RKO (cell line): Measurements from ENCODE around the gene ZNF232.
"Not testable (repeated sequence)": the region's sequence is repeated elsewhere in the genome, so short reads cannot be mapped to it uniquely, and the experiment has no call there.

ENCODE experiments used
- DNase-seq: peaks from one replicate; pipeline ENCODE4 v3.0.0-alpha.2; 2016; ENCODE audit warnings: low spot score

The ZNF232 gene

GRCh38 chr17:5111402-5112204 is at the start of gene ZNF232:
ZNF232 (minus strand) TSS chr17:5111878; CDS start chr17:5111822, 56 bp downstream.
- DNase-seq, result peak; percentile 96

- DNase-seq, result not testable (repeated sequence)
Measured at GRCh38 chr17:5160702-5161101, 49.0 kb upstream of the ZNF232 start.

GRCh38 chr17:5146122-5146521 is 34.4 kb upstream of the ZNF232 start:
- DNase-seq, result not testable (repeated sequence)

GRCh38 chr17:5142877-5143276 is 31.2 kb upstream of the ZNF232 start:
- not testable (repeated sequence) for DNase-seq

GRCh38 chr17:5139458-5139732 is 27.7 kb upstream of the ZNF232 start:
- no peak for DNase-seq

- DNase-seq, result no peak
Measured at GRCh38 chr17:5138616-5139457, 27.2 kb upstream of the ZNF232 start.

- DNase-seq, result not testable (repeated sequence)
Measured at GRCh38 chr17:5138198-5138544, 26.5 kb upstream of the ZNF232 start.

GRCh38 chr17:5137511-5138197 is 26.0 kb upstream of the ZNF232 start:
- not testable (repeated sequence) for DNase-seq

- DNase-seq, result not testable (repeated sequence)
Measured at GRCh38 chr17:5136580-5137412, 25.1 kb upstream of the ZNF232 start.

- no peak for DNase-seq
Measured at GRCh38 chr17:5135726-5136579, 24.3 kb upstream of the ZNF232 start.

- not testable (repeated sequence) for DNase-seq
Measured at GRCh38 chr17:5135131-5135712, 23.5 kb upstream of the ZNF232 start.

- not testable (repeated sequence) for DNase-seq
Measured at GRCh38 chr17:5134571-5134970, 22.9 kb upstream of the ZNF232 start.

- DNase-seq, result not testable (repeated sequence)
Measured at GRCh38 chr17:5133961-5134360, 22.3 kb upstream of the ZNF232 start.

GRCh38 chr17:5133311-5133710 is 21.6 kb upstream of the ZNF232 start:
- DNase-seq, result no peak

GRCh38 chr17:5132503-5133225 is 21.0 kb upstream of the ZNF232 start:
- DNase-seq, result not testable (repeated sequence)

GRCh38 chr17:5131799-5132502 is 20.3 kb upstream of the ZNF232 start:
- DNase-seq, result not testable (repeated sequence)

- no peak for DNase-seq
Measured at GRCh38 chr17:5131146-5131715, 19.6 kb upstream of the ZNF232 start.

GRCh38 chr17:5130687-5131086 is 19.0 kb upstream of the ZNF232 start:
- not testable (repeated sequence) for DNase-seq

GRCh38 chr17:5130261-5130660 is 18.6 kb upstream of the ZNF232 start:
- DNase-seq, result not testable (repeated sequence)
